Body of pancreas (tissue), 4 donors: ENCODE data around the gene PPP1R7. TPM values are rescaled to one million over a fixed set of nuclear protein-coding genes. Genes with fewer than 3 reads are reported as not detected.

Source experiments
- ATAC-seq: fragments of 150-250 bp; one replicate; pipeline ENCODE4 v1.9.1; 2016
- DNase-seq, 4 donors: peaks; one replicate each; pipeline ENCODE4 v3.0.0-alpha.2; 2019
- H3K27ac ChIP-seq, 4 donors: fragments of 200-600 bp; sonication (generic); 1 replicate in 3 of 4; 2 replicates in 1 of 4; pipeline versions ENCODE4 v1.5.1 to v1.6.1; 2016 to 2019; ENCODE audit warnings: mild to moderate bottlenecking in 1 of 4, mixed read lengths in 1 of 4, moderate library complexity in 1 of 4
- H3K27me3 ChIP-seq, 2 donors: fragments of 200-600 bp; sonication (generic); one replicate each; pipeline ENCODE4 v1.6.0; 2016; ENCODE audit warnings: mild to moderate bottlenecking in 1 of 2
- H3K36me3 ChIP-seq, 2 donors: fragments of 200-600 bp; sonication (generic); replicated peaks in 1 of 2; 2 replicates each; pipeline ENCODE4 v1.5.1; 2016; ENCODE audit warnings: low read depth in 2 of 2; ENCODE audit not compliant: insufficient read depth in 1 of 2
- H3K4me1 ChIP-seq: fragments of 200-600 bp; sonication (generic); one replicate; pipeline ENCODE4 v1.6.0; 2016
- H3K4me3 ChIP-seq, 2 donors: fragments of 200-600 bp; sonication (generic); 1 replicate in 1 of 2; 2 replicates in 1 of 2; pipeline ENCODE4 v1.5.1; 2016 to 2019
- H3K9me3 ChIP-seq, 3 donors: fragments of 200-600 bp; sonication (generic); 1 replicate in 2 of 3; 2 replicates in 1 of 3; pipeline ENCODE4 v1.5.1; 2016
- POLR2A ChIP-seq, 3 donors: fragments of 450-650 bp; IDR thresholded peaks; one replicate each; pipeline ENCODE4 v1.6.1; 2016; ENCODE audit warnings: antibody characterized with exemption in 3 of 3, mild to moderate bottlenecking in 2 of 3
- WGBS, 2 donors: methylation state at CpG; one replicate each; pipeline ENCODE4 v1.1.5; 2017; 5-methylcytosine and 5-hydroxymethylcytosine counted together
- intact Hi-C: fragments of 100-400 bp; cut with DNase I; formaldehyde crosslinking; loops from one replicate; pipeline ENCODE4 v1.15.1; 2023
- total RNA-seq, 2 donors: library from RNA; depleted of rRNA; stranded (reverse); fragments of >200 nt; gene quantifications; one replicate each; pipeline ENCODE4 v1.1.0, GENCODE V29; 2016
- TF ChIP-seq, protein P1 (sequence below), 7 experiments: fragments of 450-650 bp in 4 of 7; fragments of 200-600 bp in 3 of 7; sonication (generic) in 3 of 7; IDR thresholded peaks; one replicate each; pipeline ENCODE4 v1.5.1; 2016 to 2019; ENCODE audit warnings: antibody characterized with exemption in 7 of 7

Gene PPP1R7
- total RNA-seq, 2 donors from 2014 or later = 27.0 to 99.4 TPM

- WGBS, 2 donors = 88 to 89% methylated on average over 7 of the region's 7 CpGs
- ATAC-seq = no peak
- peaks cover 2 to 9% of the 10 kb centered on the region in 2 donors for H3K36me3 ChIP-seq
- peaks cover 15% of the 10 kb centered on the region for H3K4me1 ChIP-seq
- no peak overlapping the region for H3K27ac ChIP-seq
- no peaks in the 10 kb centered on the region for H3K27me3 ChIP-seq
- TF ChIP-seq, protein P1, sequence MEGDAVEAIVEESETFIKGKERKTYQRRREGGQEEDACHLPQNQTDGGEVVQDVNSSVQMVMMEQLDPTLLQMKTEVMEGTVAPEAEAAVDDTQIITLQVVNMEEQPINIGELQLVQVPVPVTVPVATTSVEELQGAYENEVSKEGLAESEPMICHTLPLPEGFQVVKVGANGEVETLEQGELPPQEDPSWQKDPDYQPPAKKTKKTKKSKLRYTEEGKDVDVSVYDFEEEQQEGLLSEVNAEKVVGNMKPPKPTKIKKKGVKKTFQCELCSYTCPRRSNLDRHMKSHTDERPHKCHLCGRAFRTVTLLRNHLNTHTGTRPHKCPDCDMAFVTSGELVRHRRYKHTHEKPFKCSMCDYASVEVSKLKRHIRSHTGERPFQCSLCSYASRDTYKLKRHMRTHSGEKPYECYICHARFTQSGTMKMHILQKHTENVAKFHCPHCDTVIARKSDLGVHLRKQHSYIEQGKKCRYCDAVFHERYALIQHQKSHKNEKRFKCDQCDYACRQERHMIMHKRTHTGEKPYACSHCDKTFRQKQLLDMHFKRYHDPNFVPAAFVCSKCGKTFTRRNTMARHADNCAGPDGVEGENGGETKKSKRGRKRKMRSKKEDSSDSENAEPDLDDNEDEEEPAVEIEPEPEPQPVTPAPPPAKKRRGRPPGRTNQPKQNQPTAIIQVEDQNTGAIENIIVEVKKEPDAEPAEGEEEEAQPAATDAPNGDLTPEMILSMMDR (IDR thresholded peaks at IDR 0.05) = no peak
- TF ChIP-seq POLR2A (IDR thresholded peaks at IDR 0.05) = no peak
- no peak overlapping the region for H3K4me3 ChIP-seq
- no peak for DNase-seq
- intact Hi-C loops = no loop called here
- H3K9me3 ChIP-seq = no peaks in the 10 kb centered on the region
These were observed 3.3 kb downstream of the PPP1R7 start for GRCh38 chr2:241153616-241154015.

GRCh38 chr2:241154915-241155314 lies 4.6 kb downstream of the PPP1R7 start:
- Histone ChIP-seq H3K9me3 (no peaks in the 10 kb centered on the region), H3K27ac (no peak overlapping the region), H3K4me1 (peaks cover 12% of the 10 kb centered on the region), H3K36me3 (peaks cover 4 to 16% of the 10 kb centered on the region in 2 donors), H3K27me3 (no peaks in the 10 kb centered on the region), H3K4me3 (no peak overlapping the region)
- ATAC-seq (no peak), DNase-seq (no peak)
- 93 to 96% methylated on average over 4 of the region's 4 CpGs for WGBS, 2 donors
- TF ChIP-seq POLR2A (IDR thresholded peaks at IDR 0.05) = no peak
- TF ChIP-seq, protein P1 (IDR thresholded peaks at IDR 0.05) = no peak
- intact Hi-C loops = no loop called here

DNA sequence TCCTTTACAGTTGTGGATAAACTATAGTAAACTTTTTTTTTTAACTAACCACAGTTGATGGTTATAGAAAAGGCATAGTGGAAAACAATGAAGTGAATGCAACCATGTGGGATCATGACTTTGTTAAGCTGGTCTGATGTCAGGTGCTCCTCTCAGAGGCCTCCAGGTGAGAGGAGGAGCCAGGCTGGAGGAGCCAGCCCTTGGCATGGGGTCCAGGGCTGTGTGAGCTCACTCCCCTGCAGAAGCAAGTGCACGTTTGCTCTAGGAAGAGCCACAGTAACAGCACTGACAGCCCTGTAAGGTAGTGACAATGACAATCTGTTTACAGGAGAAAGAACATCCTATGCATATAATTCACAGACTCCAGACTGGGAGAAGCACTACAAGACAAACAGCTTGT lies 5.7 kb downstream of the PPP1R7 start:
- Histone ChIP-seq H3K27ac (no peak overlapping the region), H3K27me3 (no peaks in the 10 kb centered on the region), H3K36me3 (peaks cover 4 to 17% of the 10 kb centered on the region in 2 donors), H3K4me1 (peaks cover 11% of the 10 kb centered on the region), H3K4me3 (no peak overlapping the region), H3K9me3 (no peaks in the 10 kb centered on the region)
- no peak for ATAC-seq
- WGBS, 2 donors = 50 to 60% methylated on average over 1 of the region's 1 CpG
- DNase-seq = no peak
- intact Hi-C loops = no loop called here
- TF ChIP-seq, protein P1 (IDR thresholded peaks at IDR 0.05) = no peak
- TF ChIP-seq POLR2A (IDR thresholded peaks at IDR 0.05) = no peak

DNA sequence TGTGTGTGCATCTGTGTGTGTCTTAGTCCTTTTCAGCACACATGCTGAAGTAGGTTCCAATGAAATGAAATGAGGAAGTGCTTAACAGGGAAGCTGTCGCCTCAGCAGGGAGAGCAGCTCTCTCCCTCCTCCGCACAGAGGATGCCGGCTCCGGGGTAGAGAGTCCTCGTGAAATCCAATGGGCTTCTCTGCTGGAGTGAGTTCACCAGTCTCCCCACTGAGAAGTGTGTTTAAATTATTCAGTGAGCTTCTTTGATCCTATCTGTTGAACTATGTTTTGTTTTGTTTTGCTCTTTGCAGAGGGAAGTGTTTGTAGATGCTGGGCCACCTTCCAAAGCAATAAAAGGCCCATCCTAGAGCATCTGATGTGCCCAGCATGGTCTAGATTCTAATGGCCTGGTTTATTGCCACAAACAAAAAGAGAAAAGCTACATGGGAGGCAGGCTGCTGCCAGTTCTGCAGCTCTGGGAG lies 6.7 kb downstream of the PPP1R7 start:
- H3K9me3 ChIP-seq = no peaks in the 10 kb centered on the region
- H3K27me3 ChIP-seq = no peaks in the 10 kb centered on the region
- no peak for TF ChIP-seq POLR2A (IDR thresholded peaks at IDR 0.05)
- TF ChIP-seq, protein P1 (IDR thresholded peaks at IDR 0.05) = no peak
- no peak for DNase-seq
- no peak overlapping the region for H3K4me3 ChIP-seq
- intact Hi-C loops = no loop called here
- H3K27ac ChIP-seq = no peak overlapping the region
- no peak for ATAC-seq
- 62 to 92% methylated on average over 5 of the region's 5 CpGs for WGBS, 2 donors
- peaks cover 4 to 21% of the 10 kb centered on the region in 2 donors for H3K36me3 ChIP-seq
- H3K4me1 ChIP-seq = peaks cover 1% of the 10 kb centered on the region

DNA sequence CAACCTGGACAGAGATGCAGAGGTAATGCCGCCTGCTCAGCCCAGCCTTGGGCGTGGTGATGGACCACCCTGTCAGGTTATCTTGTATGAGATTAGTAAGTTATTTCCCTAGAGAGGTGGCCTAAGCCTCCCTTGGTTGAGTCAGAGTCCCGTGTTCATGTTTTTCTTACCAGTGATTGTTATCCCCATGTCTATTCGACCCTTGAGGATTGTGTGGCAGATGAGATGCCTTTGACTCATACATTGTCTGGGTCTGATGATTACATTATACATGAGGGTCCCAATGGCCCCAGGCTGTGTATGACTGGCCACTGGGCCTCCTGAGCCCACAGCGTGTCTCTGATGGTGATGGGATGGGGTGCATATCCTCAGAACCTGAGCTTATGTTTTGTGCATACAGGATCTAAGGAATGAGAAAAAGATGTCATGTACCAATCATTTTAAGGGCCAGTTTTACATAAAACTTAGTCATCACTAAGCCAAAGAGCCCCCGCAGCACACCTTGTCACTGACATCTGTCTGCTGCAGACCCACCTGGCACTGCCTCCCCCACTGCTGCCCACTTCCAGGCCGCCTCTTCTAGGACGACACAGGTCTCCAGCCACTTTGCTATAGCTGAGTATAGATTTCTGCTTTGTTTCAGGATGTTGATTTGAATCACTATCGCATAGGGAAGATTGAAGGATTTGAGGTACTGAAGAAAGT lies 7.7 kb downstream of the PPP1R7 start:
- intact Hi-C loops = no loop called here
- Histone ChIP-seq H3K9me3 (no peaks in the 10 kb centered on the region), H3K4me3 (no peak overlapping the region), H3K4me1 (no peaks in the 10 kb centered on the region), H3K36me3 (peaks cover 4 to 21% of the 10 kb centered on the region in 2 donors), H3K27me3 (no peaks in the 10 kb centered on the region), H3K27ac (no peak overlapping the region)
- ATAC-seq (no peak), DNase-seq (no peak)
- WGBS, 2 donors = 96 to 97% methylated on average over 9 of the region's 9 CpGs
- TF ChIP-seq, protein P1 (IDR thresholded peaks at IDR 0.05) = no peak
- no peak for TF ChIP-seq POLR2A (IDR thresholded peaks at IDR 0.05)
